HG03103 (cell line): Measurements from ENCODE around the gene CHRM4.

Source experiments
- ATAC-seq: cut with Tn5 transposase; IDR thresholded peaks from one replicate; pipeline ENCODE4 v1.9.1; 2021; ENCODE audit warnings: low read depth; ENCODE audit not compliant: unreplicated experiment

Gene CHRM4

DNA sequence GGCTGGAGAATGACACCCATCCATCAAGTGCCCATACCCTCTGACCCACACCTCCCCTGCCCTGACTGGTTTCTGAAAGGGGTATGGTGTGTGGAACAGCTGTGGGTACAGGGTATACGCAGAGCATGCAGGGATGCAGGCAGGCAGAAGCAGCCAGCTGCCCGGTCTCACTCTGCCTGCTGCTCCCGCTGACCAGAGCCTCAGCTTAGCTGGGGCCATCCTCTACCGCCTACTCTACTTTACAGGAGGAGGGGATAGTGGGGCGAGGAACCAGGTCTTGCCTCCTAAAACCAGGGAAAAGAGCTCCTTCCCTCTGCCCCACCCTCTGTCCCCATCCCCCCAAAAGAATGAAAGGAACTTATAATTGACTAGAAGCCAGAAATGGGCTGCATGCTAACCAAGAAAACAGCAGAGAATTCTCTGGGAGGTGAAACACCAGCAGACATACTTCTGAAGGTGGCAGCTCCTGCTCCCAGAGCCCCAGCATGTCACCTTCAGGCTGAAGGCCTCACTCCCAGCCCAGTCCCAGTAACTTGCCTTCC, 13.0 kb upstream of the CHRM4 start:
- no peak for ATAC-seq

DNA sequence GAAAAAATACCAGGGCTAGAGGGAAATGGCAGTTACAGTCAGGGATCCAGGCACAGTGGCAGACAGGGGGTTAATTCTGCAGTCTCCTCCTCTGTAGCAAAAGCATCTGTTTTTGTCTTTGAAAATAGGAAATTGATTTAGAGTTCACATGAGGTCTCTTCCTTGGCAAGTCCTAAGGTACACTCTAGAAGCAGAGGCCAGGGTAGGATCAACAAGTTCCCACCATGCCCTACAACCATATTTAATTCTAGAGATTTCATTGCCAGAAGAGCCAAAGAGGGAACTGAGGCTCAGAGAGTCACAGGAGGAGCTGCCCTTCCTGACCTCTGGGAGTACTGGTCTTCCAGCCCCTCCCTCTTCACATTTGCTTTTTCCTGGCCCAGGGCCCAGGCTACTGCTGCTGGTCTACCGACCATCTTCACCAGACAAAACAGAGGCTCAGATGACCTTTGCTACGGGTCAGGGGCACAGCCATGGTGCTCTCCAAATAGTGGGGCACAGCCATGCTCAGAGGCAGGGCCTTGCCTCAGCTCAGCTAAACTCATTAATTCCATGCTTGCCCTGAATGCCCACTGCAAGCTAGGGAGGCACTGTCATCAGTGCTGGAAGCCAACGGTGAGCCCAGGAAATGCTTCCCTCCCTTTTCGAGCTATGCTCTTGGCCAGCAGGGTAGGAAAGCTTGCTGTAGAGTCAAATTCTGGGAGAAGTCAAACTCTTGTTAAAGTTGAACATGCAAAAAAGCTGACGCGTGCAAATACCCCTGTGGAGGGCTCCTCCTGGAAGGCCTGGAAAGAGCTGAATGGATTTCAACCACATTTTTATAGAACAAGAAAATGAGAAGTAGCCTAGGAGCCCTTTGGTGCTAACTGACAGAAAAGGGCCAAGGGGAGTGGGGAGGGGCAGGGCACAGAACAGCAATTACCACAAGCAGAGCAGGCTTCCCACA, 11.7 kb upstream of the CHRM4 start:
- no peak for ATAC-seq

DNA sequence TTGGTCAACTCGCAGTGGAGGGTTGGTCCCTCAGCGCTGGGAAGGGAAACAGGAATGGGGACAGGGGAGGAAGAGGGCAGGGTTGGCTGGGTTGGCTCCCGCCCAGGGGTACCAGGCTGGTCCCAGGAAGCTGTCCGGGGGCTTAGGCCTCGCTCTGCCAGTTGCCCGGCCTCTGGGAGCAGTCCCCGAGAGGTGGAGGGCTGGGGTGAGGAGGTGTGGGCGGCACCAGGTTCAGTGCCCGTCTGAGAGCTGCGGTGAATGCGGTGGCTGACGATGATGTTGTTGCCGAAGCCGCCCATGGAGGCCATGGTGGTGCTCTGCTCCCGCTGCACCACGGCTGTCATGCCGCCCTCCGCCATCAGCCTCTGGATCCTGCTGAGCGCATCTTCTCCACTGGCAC, 6.0 kb upstream of the CHRM4 start:
- ATAC-seq = no peak

DNA sequence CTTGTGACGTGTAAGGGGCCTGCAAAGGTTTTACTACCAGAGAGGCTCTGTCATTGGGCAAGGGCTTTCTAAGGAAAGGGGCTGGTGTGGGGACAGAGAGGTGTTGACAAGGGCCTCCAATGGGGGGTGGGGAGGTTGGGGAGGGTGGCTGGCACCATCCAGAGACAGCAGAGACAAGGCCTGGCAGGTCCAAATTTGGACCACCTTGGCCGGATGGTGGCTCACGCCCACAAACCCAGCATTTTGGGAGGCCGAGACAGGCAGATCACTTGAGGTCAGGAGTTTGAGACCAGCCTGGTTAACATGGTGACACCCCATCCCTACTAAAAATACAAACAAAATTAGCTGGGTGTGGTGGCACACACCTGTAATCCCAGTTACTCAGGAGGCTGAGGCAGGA, 2.2 kb upstream of the CHRM4 start:
- ATAC-seq = no peak

DNA sequence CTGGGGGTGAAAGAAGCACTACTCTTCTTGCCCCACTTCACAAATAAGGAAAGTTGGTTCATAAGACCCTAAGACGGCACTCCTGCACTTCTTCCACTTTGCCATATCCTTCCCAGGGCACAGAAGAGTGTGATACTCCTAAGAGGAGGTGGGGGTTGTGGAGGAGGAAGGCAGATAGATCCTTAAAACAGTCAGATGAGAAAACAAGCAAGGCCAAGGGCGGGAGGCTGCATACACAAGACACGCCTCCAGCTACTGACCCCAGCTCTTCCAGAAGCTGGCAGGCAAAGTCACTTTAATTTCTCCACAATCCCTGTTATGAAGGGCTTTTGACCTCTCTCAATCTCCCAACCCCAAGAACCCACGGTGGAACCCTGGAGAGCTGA, 1.6 kb upstream of the CHRM4 start:
- ATAC-seq = no peak

DNA sequence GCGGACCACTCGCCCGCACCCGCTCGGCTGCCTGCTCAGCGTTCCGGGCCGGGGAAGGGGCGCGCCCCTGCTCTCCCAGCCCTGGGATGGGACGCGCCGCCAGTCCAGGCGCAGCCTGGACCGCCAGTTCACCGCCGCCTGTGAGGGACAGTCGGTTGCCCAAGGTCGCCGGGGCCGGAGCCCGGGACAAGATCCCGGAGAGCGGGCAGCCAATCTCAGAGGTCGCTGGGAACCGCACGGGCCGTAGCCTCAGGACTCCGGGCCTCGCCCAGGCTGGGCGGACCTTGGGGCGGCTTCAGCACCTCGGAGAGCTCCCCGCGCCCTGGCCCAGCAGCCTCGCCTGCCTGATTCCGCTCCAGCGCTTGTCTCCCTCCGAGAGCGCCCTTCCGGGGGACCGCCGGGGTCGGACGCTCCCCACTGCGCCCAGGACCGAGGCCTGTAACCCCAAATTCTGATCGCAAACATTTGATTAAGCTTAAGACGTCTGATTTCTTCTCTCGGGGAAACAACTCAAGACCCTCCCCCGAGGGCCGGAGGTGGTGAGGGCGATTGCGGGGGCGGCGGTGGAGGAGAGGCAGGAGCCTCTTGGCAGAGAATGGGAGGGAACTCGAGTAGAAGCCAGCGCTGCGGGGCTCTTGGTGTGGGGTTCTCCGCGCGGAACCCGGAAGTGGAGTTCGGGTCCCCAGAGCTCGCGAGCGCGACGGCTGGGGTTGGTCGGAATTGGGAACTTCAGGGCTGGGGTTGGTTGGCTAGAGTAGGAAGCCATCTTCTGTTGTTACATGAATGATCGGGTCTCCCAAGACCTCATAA, 1.1 kb upstream of the CHRM4 start:
- peak; percentile 57 for ATAC-seq

DNA sequence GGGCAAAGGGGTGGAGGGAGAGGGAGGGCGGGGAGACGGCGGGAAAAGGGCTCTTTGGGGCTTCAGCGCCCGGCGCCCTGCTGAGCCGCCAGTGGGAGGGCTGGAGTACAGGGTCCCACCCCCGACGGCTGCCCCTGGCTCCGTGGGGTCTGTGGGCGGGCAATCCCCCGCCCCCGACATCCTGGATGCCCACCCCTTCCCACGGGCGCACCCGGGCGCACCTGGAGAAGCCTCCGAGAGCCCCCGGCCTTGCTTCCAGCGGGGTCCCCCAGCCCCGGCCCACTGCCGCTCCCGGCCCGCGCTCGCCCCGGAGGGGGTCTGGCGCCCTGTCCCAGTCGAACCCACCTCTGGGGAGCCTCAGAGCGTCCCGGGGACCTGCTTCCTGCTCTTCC, 394 bp downstream of the CHRM4 start:
- no peak for ATAC-seq

DNA sequence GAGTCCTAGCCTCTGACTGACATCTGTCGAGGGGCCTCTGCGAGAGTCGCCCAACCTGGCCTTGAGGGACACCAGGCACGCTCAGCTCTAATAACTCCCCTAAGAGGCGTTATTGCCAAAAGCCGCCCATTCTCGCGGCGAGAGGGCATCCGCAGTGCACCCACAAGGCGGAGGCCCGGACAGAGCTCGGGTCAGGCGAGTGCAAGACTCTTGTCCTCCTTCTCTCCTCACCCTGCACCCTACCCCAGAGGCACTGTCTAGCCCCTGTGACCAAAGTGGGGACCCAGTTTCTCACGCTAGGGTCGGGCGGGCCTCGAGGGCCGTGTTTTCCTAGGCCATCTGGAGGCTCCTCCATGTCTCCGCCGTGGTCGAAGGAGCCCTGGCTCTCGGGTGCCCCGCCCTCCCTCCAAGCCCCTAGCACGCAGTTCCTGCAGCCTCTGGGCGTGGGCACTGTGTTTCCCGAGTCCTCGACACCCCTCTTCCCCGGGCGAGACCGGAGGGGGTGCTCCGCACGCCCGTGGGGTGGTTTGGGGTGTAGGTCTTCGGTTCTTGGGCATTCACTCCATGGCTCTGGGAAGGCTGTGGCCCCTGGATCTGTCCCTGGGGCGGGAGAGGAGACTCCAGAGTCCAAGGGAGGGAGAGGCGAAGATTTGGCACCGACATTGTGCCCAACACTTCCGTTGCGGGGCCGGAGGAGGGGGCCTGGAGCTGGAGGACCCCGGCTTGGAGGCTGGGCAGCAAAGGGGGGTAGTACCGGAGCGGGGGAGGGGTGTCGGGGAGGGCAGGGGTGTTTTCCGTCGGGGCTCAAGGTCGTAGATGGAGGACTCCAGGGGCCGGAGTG, 1.0 kb downstream of the CHRM4 start:
- ATAC-seq = no peak

DNA sequence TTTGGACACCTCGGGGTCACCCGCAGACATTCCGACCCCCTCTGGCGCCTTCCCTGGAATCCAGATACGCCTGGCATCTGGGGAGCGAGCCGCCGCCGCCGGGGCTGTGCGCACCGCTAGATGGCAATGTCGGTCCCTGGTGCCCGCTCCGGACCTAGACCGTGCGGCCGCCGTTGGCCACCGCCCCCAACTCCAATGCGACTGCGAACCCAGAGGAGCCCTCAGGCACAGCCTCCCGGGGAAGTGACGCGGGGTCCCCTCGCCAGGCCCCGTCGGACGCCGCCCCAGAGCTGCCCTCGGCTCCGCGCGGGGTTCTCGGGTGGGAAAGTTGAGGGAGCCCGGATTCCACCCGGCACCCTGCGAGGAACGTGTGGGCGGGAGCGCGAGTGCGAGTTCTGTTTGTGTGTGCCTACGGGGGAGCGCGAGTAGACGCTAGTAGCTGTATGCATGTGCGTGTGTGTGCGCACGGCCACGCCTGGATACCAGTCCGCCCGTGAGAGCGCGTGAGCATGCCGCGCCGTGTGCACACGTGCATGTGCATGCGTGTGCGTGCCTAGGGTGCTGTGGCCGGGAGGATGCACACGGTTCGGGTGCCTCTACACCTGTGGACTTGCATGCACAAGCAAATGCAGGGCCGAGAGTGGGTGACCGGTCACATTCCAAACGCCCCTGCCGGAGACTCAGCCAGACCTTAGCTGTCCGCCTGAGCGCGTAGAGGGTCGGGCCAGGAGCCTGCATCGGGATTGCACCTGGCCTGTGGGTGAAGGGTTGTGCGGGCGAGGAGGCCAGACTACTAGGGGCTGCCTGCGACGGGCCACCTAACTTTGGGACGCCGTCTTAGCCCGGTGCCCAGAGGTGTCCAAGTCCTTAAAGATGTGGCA, 1.9 kb downstream of the CHRM4 start:
- ATAC-seq = no peak

DNA sequence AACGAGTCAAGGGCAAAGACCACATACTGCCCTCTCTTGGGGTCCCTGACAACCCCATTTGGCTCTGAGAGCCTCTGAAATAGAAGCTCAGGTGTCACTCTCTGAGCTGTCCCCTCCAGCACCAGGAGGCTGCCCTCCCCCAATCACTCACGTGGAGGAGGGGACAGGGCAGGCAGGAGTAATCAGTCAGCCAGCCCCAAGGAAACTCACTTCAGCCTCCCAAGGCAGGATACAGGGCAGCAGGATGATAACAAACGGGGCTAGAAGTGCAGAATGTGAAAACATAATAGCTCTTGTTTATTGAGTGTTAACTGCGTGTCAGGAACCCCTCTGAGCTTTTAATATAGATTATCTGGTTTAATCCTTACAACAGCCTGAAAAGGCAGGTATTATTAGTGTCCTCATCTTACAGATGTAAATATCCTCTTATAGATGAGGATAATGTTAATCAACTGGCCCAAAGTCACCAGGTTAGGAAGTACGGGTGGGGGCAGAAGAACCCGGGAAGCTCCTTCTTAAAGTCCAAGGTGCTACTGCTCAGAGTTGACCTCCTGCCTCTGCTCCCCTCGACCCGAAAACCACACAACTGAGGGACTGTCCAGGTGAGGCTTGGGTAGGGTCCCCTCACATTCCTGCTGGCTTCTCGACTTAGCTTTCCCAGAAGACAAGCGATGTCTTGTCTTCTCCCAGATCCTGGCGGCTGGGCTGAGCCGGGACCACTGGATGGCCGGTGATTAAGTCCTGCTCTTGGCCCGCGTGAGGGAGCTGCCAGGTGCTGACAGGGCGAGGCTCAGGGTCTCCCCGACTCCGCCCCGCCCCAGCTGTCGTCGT, 2.7 kb downstream of the CHRM4 start:
- no peak for ATAC-seq

DNA sequence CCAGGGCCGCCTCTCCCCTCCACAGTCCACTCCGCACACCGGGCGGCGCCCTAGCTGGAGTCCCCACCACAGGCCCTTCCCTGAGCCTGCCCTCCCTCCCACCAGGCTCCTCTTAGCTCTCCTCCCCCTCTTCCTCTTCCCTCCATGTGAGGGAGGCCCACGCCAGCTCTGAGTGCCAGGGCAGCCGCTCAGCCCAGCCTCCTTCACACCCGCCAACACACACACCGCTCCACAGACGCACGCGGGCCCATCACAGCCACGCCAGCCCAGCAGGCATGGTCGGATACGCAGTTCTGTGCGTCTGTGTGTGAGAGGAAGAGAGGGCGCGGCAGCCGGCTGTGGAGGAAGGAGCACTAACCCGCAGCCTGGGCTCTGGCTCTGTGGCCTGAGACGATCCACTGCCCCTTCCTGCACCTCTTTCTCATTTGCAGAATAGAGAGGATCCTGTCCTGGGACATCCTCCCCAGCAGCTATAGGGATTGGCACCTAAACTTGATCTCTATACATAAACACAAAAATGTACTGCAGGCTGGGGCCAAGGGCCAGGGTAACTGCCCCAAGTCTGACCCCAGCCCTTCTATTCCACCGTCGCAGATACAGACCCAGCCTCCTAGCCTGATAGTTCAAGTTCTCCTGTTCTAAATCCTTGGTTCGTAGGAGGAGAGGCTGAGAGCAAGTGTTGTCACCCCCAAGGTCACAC, 3.5 kb downstream of the CHRM4 start:
- no peak for ATAC-seq

DNA sequence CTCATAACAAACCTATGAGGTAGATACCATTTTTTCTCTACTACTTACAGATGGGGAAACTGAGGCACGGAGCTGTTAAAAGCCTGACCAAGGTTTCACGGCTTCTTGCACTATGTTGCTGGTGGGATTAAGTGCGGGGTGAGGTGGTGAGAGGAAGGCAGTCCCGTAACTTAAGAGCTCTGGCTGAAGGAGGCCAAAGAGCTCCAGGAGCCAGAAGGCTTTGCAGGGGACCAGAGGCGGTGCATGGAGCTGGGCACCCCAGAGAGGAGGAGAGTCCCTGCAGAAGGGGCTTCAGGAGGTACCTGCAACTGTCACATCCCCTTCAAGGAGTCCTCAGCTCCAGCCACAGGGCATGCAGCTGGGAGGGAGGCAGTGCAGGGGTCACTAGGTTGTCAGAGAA, 4.1 kb downstream of the CHRM4 start:
- ATAC-seq = no peak

DNA sequence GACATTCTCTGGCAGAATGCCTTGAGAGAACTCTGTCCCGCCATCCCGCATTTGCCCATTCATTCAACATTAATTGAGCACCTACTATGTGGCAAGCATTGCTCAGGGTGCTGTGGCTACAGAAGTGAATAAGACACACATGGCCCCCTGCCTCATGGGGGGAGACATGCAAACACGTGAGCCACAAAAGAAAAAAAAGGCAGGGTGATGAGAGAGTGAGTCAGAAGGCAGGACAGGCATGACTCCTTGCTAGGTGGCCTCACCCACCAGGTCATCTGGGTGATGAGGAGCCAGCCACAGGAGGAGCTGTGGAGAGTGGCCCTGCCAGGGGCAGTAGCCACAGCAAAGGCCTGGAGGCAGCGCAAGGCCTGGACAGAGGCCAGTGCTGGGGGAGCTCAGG, 4.9 kb downstream of the CHRM4 start:
- ATAC-seq = no peak

DNA sequence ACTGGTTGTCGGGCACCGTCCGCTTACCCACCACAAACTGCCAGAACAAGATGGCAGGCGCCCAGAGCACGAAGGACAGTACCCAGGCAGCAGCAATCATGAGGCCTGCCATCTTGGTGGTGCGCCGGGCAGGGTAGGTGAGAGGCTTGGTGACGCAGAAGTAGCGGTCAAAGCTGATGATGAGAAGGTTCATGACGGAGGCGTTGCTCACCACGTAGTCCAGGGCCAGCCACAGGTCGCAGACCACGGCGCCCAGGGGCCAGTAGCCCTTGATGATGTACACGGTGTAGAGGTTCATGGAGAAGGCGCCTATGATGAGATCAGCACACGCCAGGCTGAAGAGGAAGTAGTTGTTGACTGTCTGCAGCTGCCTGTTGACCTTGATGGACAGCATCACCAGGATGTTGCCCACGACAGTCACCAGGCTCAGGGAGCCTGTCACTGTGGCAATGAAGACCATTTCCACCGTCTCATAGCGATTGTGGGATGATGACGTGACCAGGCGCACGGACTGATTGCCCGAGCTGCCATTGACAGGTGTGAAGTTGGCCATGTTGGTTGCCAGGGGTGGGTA, 5.5 kb downstream of the CHRM4 start:
- no peak for ATAC-seq

DNA sequence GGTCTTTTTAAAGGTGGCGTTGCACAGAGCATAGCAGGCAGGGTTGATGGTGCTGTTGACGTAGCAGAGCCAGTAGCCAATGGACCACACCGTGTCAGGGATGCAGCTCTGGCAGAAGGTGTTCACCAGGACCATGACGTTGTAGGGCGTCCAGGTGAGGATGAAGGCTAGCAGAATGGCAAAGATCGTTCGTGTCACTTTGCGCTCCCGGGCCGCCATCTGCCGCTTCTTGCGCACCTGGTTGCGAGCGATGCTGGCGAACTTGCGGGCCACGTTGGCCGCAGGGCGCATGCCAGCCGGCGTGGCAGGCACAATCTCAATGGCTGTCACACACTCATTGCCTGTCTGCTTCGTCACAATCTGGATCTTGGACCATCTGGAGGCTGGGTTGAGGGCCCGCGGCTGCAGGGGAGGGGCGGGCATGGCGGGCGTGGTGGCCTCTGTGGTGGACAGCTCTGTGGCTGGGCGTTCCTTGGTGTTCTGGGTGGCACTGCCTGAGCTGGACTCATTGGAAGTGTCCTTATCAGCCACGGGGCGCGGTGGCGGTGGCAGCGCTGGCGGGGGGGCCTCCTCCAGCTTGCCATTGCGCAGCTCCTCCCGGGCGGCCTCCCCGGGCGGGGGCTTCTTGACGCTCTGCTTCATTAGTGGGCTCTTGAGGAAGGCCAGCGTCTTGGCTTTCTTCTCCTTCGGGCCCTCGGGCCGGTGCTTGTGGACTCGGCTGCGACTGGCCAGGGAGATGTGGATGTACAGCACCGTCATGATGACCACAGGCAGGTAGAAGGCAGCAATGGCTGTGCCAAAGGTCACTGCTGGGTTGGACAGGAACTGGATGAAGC, 6.2 kb downstream of the CHRM4 start:
- no peak for ATAC-seq

DNA sequence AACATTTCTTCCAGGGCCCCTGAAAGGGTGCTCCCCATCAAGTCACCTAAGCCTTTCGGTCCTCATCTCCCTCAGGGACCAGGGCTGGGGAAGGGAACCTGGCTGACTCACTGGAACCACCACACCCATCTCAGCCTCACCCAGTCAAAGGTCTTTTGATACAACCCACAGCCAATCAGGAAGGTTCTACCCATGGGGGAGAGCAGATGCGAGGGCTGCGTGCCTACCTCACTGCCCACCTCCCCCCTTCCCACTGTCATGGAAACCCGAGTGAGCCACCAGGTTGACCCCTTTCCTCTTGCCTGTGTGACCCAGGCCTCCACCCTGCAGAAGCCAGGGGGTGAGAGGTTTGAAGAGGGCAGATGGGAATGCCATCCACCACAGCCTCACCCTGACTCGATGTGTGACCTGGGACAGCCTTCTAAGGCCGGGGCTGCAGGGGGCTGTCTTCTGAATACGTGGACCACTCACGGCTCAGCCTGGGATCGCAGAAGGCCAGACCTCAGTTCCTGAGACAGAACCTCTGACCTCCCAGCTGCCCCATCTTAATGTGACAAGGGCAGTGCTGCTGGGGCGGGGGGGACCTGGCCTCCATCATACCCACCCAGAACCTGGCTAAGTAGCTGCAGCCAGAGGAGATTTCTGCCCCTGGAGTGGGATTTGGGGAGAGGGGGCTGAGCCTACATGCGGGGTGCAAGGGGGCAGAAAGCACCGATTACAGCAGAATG, 7.4 kb downstream of the CHRM4 start:
- no peak for ATAC-seq
